GM12878 (cell line): ENCODE results near the gene ZNF880. TPM values are rescaled to one million over a fixed set of nuclear protein-coding genes. Genes with fewer than 3 reads are reported as not detected.

ENCODE experiments used
- ATAC-seq: fragments of 200-7000 bp; cut with Tn5 transposase; 3 replicates; pipeline ENCODE4 v1.9.1; 2020; ENCODE audit warnings: mild to moderate bottlenecking, moderate library complexity
- BruUV-seq: library from RNA; stranded (reverse); fragments of 400-500 nt; replicated peaks from 2 replicates; lab custom pipeline; 2021; lab: Mats Ljungman, UMichigan
- CTCF ChIA-PET: fragments of 300-600 bp; sonication (Branson Sonifier 250); formaldehyde crosslinking; extraction: SDS; loops from one replicate; lab custom pipeline; 2021; ENCODE audit warnings: inconsistent platforms; lab: Yijun Ruan, JAX
- POLR2A ChIA-PET: fragments of 350-600 bp; formaldehyde crosslinking; extraction: SDS; loops from one replicate; lab custom pipeline; 2021; ENCODE audit warnings: inconsistent platforms; lab: Charles Lee
- RAD21 ChIA-PET: fragments of 300-600 bp; sonication (Branson Sonifier 250); formaldehyde crosslinking; loops from one replicate; lab custom pipeline; 2023; ENCODE audit warnings: antibody characterized with exemption; ENCODE audit not compliant: unreplicated experiment; lab: Charles Lee
- SMC1A ChIA-PET: fragments of 300-600 bp; sonication (Branson Sonifier 250); formaldehyde crosslinking; loops from one replicate; lab custom pipeline; 2023; ENCODE audit not compliant: unreplicated experiment, uncharacterized antibody; lab: Charles Lee
- DNase-seq: peaks from one replicate; pipeline ENCODE4 v3.0.0-alpha.2; 2011; ENCODE audit warnings: low read depth, low spot score
- FAIRE-seq: peaks from 3 replicates; lab custom pipeline; 2011; peaks lifted over from hg19 to GRCh38; lab: Jason Lieb, UNC
- H2AFZ ChIP-seq: 2 replicates; pipeline ENCODE4 v1.6.0; 2011; ENCODE audit warnings: low read depth, low read length, control low read depth; ENCODE audit not compliant: control insufficient read depth
- H3K27ac ChIP-seq: 2 replicates; pipeline ENCODE4 v1.5.1; 2011; ENCODE audit warnings: control low read depth; ENCODE audit not compliant: control insufficient read depth, insufficient read depth
- H3K27me3 ChIP-seq, 2 experiments: replicated peaks in 1 of 2; 2 replicates each; pipeline versions ENCODE4 v1.6.0 to v1.6.1; 2011; ENCODE audit warnings: low read length in 1 of 2; ENCODE audit not compliant: control insufficient read depth in 2 of 2, insufficient read depth in 2 of 2
- H3K36me3 ChIP-seq, 2 experiments: 2 replicates each; pipeline ENCODE4 v1.5.1; 2011; ENCODE audit warnings: low read length in 1 of 2; ENCODE audit not compliant: control insufficient read depth in 2 of 2, insufficient read depth in 2 of 2
- H3K4me1 ChIP-seq: 2 replicates; pipeline ENCODE4 v1.6.1; 2011; ENCODE audit warnings: mild to moderate bottlenecking, low read length, moderate library complexity, mixed read lengths; ENCODE audit not compliant: control insufficient read depth, insufficient read depth
- H3K4me2 ChIP-seq: 2 replicates; pipeline ENCODE4 v1.6.0; 2011; ENCODE audit warnings: control low read depth; ENCODE audit not compliant: control insufficient read depth, insufficient read depth
- H3K4me3 ChIP-seq: fragments of 200-600 bp; sonication (generic); 2 replicates; pipeline ENCODE4 v1.5.1; 2016
- H3K79me2 ChIP-seq: 2 replicates; pipeline ENCODE4 v1.6.0; 2011; ENCODE audit warnings: low read length; ENCODE audit not compliant: control insufficient read depth, insufficient read depth
- H3K9ac ChIP-seq: 2 replicates; pipeline ENCODE4 v1.8.0; 2011; ENCODE audit warnings: low read length, control low read depth, mixed read lengths; ENCODE audit not compliant: control insufficient read depth, insufficient read depth
- H3K9me3 ChIP-seq: replicated peaks from 3 replicates; pipeline ENCODE4 v1.5.1; 2011; ENCODE audit warnings: mild to moderate bottlenecking, low read length; ENCODE audit not compliant: control insufficient read depth, insufficient read depth
- H4K20me1 ChIP-seq: 2 replicates; pipeline ENCODE4 v1.6.0; 2011; ENCODE audit not compliant: control insufficient read depth, insufficient read depth
- CHD1 ChIP-seq: IDR thresholded peaks from 2 replicates; pipeline ENCODE4 v1.6.1; 2012; ENCODE audit warnings: low read depth, low read length, improper control_type of control experiment
- CREB1 ChIP-seq: IDR thresholded peaks from 2 replicates; pipeline ENCODE4 v1.6.1; 2012; ENCODE audit warnings: low read depth, mild to moderate bottlenecking, inconsistent platforms
- CREM ChIP-seq: IDR thresholded peaks from 2 replicates; pipeline ENCODE4 v1.6.1; 2014; ENCODE audit warnings: antibody characterized with exemption, low read depth
- EGR1 ChIP-seq, 2 experiments: IDR thresholded peaks; 1 replicate in 1 of 2; 2 replicates in 1 of 2; pipeline ENCODE4 v1.6.1; 2011 to 2012; ENCODE audit warnings: low read depth in 2 of 2, low read length in 2 of 2, borderline replicate concordance in 1 of 2, mild to moderate bottlenecking in 1 of 2, moderate library complexity in 1 of 2
- FOXM1 ChIP-seq: IDR thresholded peaks from 2 replicates; pipeline ENCODE4 v1.6.1; 2012; ENCODE audit warnings: low read depth, mild to moderate bottlenecking, inconsistent platforms, low read length, moderate library complexity
- GABPA ChIP-seq: IDR thresholded peaks from 2 replicates; pipeline ENCODE4 v1.6.1; 2014; ENCODE audit warnings: antibody characterized with exemption, low read depth, mild to moderate bottlenecking, inconsistent platforms
- GATAD2B ChIP-seq: fragments of 450-650 bp; conservative IDR thresholded peaks from 2 replicates; pipeline ENCODE4 v1.6.1; 2017; ENCODE audit warnings: low read depth, mild to moderate bottlenecking, moderate library complexity
- HDGF ChIP-seq: fragments of 450-650 bp; IDR thresholded peaks from 2 replicates; pipeline ENCODE4 v1.6.1; 2016; ENCODE audit warnings: antibody characterized with exemption
- HSF1 ChIP-seq: fragments of 150-350 bp; IDR thresholded peaks from 2 replicates; pipeline ENCODE4 v1.6.1; 2014; ENCODE audit warnings: mild to moderate bottlenecking, low read depth, low read length
- IKZF1 ChIP-seq: fragments of 450-650 bp; conservative IDR thresholded peaks from 2 replicates; pipeline ENCODE4 v1.6.1; 2017; ENCODE audit warnings: antibody characterized with exemption, mild to moderate bottlenecking
- NFYB ChIP-seq: IDR thresholded peaks from 2 replicates; pipeline ENCODE4 v1.6.1; 2011; ENCODE audit warnings: low read depth, mild to moderate bottlenecking, low read length, improper control_type of control experiment, moderate library complexity; ENCODE audit not compliant: insufficient read depth
- NR2C1 ChIP-seq: fragments of 450-650 bp; IDR thresholded peaks from 2 replicates; pipeline ENCODE4 v1.6.1; 2017; ENCODE audit warnings: antibody characterized with exemption, mild to moderate bottlenecking, moderate library complexity
- NRF1 ChIP-seq: conservative IDR thresholded peaks from 2 replicates; pipeline ENCODE4 v1.6.1; 2011; ENCODE audit warnings: mild to moderate bottlenecking, low read depth, low read length, improper control_type of control experiment
- PML ChIP-seq: IDR thresholded peaks from 2 replicates; pipeline ENCODE4 v1.6.1; 2012; ENCODE audit warnings: low read length, inconsistent platforms
- POLR2A ChIP-seq: IDR thresholded peaks from 2 replicates; pipeline ENCODE4 v1.6.1; 2011; ENCODE audit warnings: low read depth, mild to moderate bottlenecking, low read length
- POU2F2 ChIP-seq: IDR thresholded peaks from 3 replicates; pipeline ENCODE4 v1.6.1; 2011; ENCODE audit warnings: low read depth, mild to moderate bottlenecking, low read length, borderline replicate concordance
- RUNX3 ChIP-seq: IDR thresholded peaks from 2 replicates; pipeline ENCODE4 v1.6.1; 2012; ENCODE audit warnings: low read length, inconsistent platforms
- SP1 ChIP-seq: IDR thresholded peaks from one replicate; pipeline ENCODE4 v1.6.1; 2011; ENCODE audit warnings: low read depth, low read length
- STAT1 ChIP-seq: fragments of 450-650 bp; conservative IDR thresholded peaks from 2 replicates; pipeline ENCODE4 v1.6.1; 2014; ENCODE audit warnings: antibody characterized with exemption, mild to moderate bottlenecking
- ZNF274 ChIP-seq: IDR thresholded peaks from one replicate; pipeline ENCODE4 v1.8.0; 2011; ENCODE audit not compliant: insufficient read length, insufficient read depth
- WGBS: methylation state at CpG from one replicate; pipeline ENCODE4 v1.1.6; 2016; ENCODE audit warnings: low lambda C conversion rate; ENCODE audit not compliant: insufficient replicate concordance, insufficient coverage; ENCODE audit errors: missing lambda C conversion rate; 5-methylcytosine and 5-hydroxymethylcytosine counted together
- in situ Hi-C: fragments of 300-500 bp; cut with MboI; formaldehyde crosslinking; loops from 9 replicates; pipeline ENCODE4 v1.14.3; 2018; ENCODE audit warnings: mixed read lengths
- intact Hi-C: fragments of 100-400 bp; cut with micrococcal nuclease; formaldehyde crosslinking; loops from one replicate; pipeline ENCODE4 v1.14.2; 2022; ENCODE audit not compliant: unreplicated experiment
- polyA plus RNA-seq, 11 experiments: library from polyadenylated mRNA; depleted of rRNA in 4 of 11; unstranded in 6 of 11; stranded (reverse) in 5 of 11; fragments of >200 nt; fragmentation: Nextera tagmentation in 4 of 11; fragmentation: Illumina TruSeq in 1 of 11; extraction: Ambion mirVana in 4 of 11; extraction: Trizol in 1 of 11; gene quantifications; 1 replicate in 1 of 11; 2 replicates in 10 of 11; pipeline versions ENCODE4 v1.2.1 to v1.2.3, GENCODE V29; 2011 to 2016; ENCODE audit warnings: inconsistent platforms in 2 of 11, missing spikeins in 2 of 11, low read depth in 1 of 11
- total RNA-seq, 4 experiments: library from RNA; depleted of rRNA in 3 of 4; stranded (reverse); fragments of >200 nt in 3 of 4; fragmentation: Illumina TruSeq in 1 of 4; extraction: Trizol in 1 of 4; gene quantifications; 2 replicates each; pipeline versions ENCODE4 v1.2.1 to v1.2.3, GENCODE V29; 2013 to 2021
- TF ChIP-seq, protein P1 (sequence below): fragments of 450-650 bp; IDR thresholded peaks from 2 replicates; pipeline ENCODE4 v1.6.1; 2018; ENCODE audit warnings: mild to moderate bottlenecking, low read depth, moderate library complexity; ENCODE audit not compliant: partially characterized antibody
- TF ChIP-seq, protein P2 (sequence below): IDR thresholded peaks from 2 replicates; pipeline ENCODE4 v1.6.1; 2011; ENCODE audit warnings: low read depth, mild to moderate bottlenecking, low read length, moderate library complexity, borderline replicate concordance; ENCODE audit errors: extremely low read depth

ZNF880 gene
- total and polyA plus RNA-seq, 10 of the 15 experiments (the other 5 are each of a cell fraction or from before 2014, with no cell fraction given): 14.4 to 45.2 (median 21.9) TPM

GRCh38 chr19:52336117-52336790 lies 33.5 kb upstream of the ZNF880 start, which contains the start of gene ZNF610:
Gene ZNF610, plus strand, starts transcription at chr19:52336243. Its CDS starts 12,930 bp downstream, at chr19:52349173.
- Histone ChIP-seq H3K79me2 (no peaks in the 10 kb centered on the region), H3K4me3 (peak within 1 kb of the TSS; percentile 77), H3K27me3 (no peaks in the 10 kb centered on the region), H3K4me1 (no peaks in the 10 kb centered on the region), H3K9ac (peak within 1 kb of the TSS; percentile 79), H3K36me3 (no peaks in the 10 kb centered on the region), H4K20me1 (no peaks in the 10 kb centered on the region), H3K27ac (peak within 1 kb of the TSS; percentile 24; the same call in 1 of the 2 replicates), H3K4me2 (peak within 1 kb of the TSS; percentile 67), H2AFZ (peak within 1 kb of the TSS; percentile 69), H3K9me3 (peaks cover 11% of the 10 kb centered on the region)
- no peak for FAIRE-seq
- DNase-seq: peak; percentile 34
- TSS peak; percentile 86 for BruUV-seq
- in situ Hi-C loops: no loop called here
- POLR2A ChIA-PET: no interaction called here
- intact Hi-C loops: no loop called here
- RAD21 ChIA-PET: no interaction called here
- SMC1A ChIA-PET: no interaction called here
- WGBS: 4% methylated on average over 48 of the region's 55 CpGs
- CTCF ChIA-PET: interaction anchor here (0.6 kb wide), 1 partner anchor 265 kb away, joined by 3 read pairs; no protein-coding TSS in a partner anchor
- ATAC-seq: peak; percentile 91
- TF ChIP-seq CHD1: no peak
- TF ChIP-seq GABPA: peak; percentile 51
- 0 out of 2 replicates have a peak, but pooled peaks have one; percentile 13 for TF ChIP-seq STAT1
- peak in 1 of 2 experiments; percentile 60; a peak in 1 of 3 replicates for TF ChIP-seq EGR1 (IDR thresholded peaks at IDR 0.05; ENCODE audit: borderline replicate concordance in 1 of 2, low read depth in 2 of 2, low read length in 2 of 2)
- peak; percentile 49; the same call in 1 of the 2 replicates for TF ChIP-seq PML
- TF ChIP-seq ZNF274: no peak
- TF ChIP-seq NR2C1: peak; percentile 84
- TF ChIP-seq NRF1: peak; percentile 41
- peak; percentile 27; the same call in 1 of the 2 replicates for TF ChIP-seq CREM
- TF ChIP-seq, protein P1, sequence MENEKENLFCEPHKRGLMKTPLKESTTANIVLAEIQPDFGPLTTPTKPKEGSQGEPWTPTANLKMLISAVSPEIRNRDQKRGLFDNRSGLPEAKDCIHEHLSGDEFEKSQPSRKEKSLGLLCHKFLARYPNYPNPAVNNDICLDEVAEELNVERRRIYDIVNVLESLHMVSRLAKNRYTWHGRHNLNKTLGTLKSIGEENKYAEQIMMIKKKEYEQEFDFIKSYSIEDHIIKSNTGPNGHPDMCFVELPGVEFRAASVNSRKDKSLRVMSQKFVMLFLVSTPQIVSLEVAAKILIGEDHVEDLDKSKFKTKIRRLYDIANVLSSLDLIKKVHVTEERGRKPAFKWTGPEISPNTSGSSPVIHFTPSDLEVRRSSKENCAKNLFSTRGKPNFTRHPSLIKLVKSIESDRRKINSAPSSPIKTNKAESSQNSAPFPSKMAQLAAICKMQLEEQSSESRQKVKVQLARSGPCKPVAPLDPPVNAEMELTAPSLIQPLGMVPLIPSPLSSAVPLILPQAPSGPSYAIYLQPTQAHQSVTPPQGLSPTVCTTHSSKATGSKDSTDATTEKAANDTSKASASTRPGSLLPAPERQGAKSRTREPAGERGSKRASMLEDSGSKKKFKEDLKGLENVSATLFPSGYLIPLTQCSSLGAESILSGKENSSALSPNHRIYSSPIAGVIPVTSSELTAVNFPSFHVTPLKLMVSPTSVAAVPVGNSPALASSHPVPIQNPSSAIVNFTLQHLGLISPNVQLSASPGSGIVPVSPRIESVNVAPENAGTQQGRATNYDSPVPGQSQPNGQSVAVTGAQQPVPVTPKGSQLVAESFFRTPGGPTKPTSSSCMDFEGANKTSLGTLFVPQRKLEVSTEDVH: no peak
- 0 out of 2 replicates have a peak, but pooled peaks have one; percentile 17 for TF ChIP-seq IKZF1
- TF ChIP-seq RUNX3: peak; percentile 26; the same call in 1 of the 2 replicates
- TF ChIP-seq HSF1: no peak
- TF ChIP-seq POLR2A: peak; percentile 68
- TF ChIP-seq POU2F2: 0 out of 3 replicates have a peak, but pooled peaks have one; percentile 15
- TF ChIP-seq NFYB: no peak
- no peak for TF ChIP-seq FOXM1
- TF ChIP-seq, protein P2, sequence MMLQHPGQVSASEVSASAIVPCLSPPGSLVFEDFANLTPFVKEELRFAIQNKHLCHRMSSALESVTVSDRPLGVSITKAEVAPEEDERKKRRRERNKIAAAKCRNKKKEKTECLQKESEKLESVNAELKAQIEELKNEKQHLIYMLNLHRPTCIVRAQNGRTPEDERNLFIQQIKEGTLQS: no peak
- peak; percentile 27; the same call in 1 of the 2 replicates for TF ChIP-seq CREB1
- TF ChIP-seq HDGF: no peak
- no peak for TF ChIP-seq GATAD2B
- peak; percentile 35 for TF ChIP-seq SP1
